ENCODE results near the gene ZNF518A. TPM values are rescaled to one million over a fixed set of nuclear protein-coding genes. Genes with fewer than 3 reads are reported as not detected.

ZNF518A gene, protein sequence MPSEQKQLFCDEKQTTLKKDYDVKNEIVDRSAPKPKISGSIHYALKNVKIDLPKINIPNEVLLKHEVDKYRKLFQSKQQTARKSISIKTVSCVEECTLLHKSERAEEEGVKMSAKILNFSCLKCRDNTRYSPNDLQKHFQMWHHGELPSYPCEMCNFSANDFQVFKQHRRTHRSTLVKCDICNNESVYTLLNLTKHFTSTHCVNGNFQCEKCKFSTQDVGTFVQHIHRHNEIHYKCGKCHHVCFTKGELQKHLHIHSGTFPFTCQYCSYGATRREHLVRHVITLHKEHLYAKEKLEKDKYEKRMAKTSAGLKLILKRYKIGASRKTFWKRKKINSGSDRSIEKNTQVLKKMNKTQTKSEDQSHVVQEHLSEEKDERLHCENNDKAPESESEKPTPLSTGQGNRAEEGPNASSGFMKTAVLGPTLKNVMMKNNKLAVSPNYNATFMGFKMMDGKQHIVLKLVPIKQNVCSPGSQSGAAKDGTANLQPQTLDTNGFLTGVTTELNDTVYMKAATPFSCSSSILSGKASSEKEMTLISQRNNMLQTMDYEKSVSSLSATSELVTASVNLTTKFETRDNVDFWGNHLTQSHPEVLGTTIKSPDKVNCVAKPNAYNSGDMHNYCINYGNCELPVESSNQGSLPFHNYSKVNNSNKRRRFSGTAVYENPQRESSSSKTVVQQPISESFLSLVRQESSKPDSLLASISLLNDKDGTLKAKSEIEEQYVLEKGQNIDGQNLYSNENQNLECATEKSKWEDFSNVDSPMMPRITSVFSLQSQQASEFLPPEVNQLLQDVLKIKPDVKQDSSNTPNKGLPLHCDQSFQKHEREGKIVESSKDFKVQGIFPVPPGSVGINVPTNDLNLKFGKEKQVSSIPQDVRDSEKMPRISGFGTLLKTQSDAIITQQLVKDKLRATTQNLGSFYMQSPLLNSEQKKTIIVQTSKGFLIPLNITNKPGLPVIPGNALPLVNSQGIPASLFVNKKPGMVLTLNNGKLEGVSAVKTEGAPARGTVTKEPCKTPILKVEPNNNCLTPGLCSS (N-terminal part only)
- total RNA-seq, result 12.9 TPM
- long read RNA-seq, partial matches to known transcripts, result 0 of 13 reads
- long read RNA-seq, other reads (novel, unspliced or antisense), result 13 of 13 reads

- DNase-seq (ENCODE audit: low spot score), result peak; percentile 97
These were observed at the start of gene ZNF518A for GRCh38 chr10:96129387-96130325. TSS of gene ZNF518A (plus strand) at chr10:96130297. CDS start at chr10:96156323, 26,026 bp downstream.

GRCh38 chr10:96082153-96082552, 47.9 kb upstream of the ZNF518A start:
- no peak for DNase-seq (ENCODE audit: low spot score)

DNA sequence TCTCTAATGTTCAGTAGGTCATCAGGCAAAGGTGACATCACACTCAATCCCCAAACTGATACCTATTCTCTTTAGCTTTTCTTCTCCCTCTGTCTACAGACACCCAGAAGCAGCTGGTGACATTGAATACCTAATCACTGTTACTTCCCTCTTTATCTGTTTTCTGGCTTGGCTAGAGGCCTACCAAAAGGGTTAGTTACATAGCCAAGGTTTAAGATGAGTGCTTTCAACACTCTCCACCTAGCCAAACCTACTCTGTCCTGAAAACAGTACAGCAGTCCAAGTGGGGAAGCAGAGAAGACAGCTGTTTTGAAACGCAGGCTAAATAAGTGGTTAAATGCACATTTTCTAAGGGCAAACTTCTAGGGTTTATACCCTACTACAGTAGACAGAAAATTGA, 47.3 kb upstream of the ZNF518A start:
- DNase-seq (ENCODE audit: low spot score), result no peak

- no peak for DNase-seq (ENCODE audit: low spot score)
These were observed 41.0 kb upstream of the ZNF518A start for GRCh38 chr10:96089116-96089515.

- DNase-seq (ENCODE audit: low spot score), result peak; percentile 98
These were observed 40.2 kb upstream of the ZNF518A start for GRCh38 chr10:96089670-96090462.

DNA sequence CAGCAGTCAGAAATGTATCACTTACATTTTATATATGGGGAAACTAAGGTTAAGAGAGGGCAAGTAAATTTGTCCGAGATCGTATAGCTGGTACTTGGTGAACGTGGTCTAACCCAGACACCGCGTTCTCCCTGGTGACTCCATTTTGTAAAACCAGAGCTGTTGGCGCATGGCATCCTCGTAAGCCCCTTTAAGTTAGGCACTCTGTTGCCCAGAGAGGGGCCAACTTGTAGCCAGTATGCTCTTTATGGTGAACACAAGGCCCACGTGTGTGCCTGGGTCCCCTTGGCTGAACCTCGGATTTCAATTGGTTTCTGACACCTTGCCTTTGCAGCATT, 39.7 kb upstream of the ZNF518A start:
- no peak for DNase-seq (ENCODE audit: low spot score)

DNA sequence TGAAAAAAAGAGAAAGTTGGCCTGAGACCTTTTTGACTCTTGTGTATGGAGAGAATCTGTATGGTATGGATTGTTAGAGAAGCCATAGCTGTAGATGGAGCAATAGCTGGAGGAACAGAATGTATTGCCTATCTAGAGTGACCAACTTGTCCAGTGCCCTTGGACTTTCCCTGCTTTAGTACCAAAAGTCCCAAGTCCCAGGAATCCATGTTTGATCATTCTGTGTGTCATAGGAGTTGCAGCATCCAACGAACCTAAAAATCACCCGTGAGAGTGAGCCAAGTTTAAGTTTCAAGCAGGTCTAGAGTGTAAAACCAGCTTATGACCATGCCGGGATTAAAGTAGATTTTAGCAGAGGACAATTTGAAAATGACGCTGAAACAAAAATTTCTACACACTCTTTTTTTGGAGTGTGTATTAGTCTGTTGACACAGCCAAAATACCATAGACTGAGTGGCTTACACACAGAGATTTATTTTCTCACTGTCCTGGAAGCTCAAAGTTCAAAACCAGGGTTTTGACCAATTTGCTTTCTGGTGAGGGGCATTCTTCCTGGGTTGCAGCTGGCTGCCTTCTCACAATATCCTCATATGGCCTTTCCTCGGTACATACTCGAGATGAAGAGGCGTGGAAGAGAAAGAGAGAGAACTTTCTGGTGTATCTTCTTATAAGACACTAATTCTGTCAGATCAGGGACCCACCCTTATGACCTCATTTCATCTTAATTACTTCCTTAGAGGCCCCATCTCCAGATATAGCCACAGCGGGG, 36.9 kb upstream of the ZNF518A start:
- no peak for DNase-seq (ENCODE audit: low spot score)

- no peak for DNase-seq (ENCODE audit: low spot score)
These were observed 36.1 kb upstream of the ZNF518A start for GRCh38 chr10:96093948-96094347.

DNA sequence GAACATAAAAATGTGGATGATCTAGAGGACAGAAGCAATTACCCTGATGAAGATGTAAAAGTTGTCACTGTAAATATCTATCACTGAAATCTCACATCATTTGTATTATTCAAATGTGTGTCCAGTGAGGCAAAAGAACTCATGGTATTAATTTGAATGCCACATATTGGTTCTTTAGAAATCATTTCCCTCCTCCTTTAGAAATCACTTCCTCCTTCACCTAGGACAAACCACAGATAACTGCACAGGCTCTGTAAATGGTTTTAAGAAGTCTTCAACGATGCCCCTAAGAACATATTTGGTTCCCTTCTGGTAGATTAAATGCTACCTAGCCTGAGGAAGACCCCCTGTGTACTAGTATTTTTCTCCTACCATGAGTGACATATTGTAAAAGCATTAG, 33.1 kb upstream of the ZNF518A start:
- no peak for DNase-seq (ENCODE audit: low spot score)

DNA sequence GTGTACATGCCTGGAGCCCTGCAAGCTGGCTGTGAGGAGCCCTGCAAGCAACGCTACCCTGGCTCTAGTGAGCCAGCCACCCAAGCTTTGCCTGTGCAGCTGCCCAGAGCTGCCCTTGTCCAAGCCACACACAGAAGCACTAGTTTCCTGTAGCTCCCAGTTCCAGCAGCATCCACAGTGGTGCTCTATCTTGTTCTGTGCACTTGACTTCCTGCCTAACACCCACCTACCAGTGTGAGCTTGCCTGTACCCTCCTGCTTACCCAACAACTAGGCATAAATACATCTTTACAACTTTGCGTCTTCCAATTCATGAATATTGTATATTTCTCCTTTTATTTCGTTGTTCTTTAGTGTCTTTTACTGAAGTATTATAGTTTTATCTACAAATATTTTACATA, 32.2 kb upstream of the ZNF518A start:
- no peak for DNase-seq (ENCODE audit: low spot score)

DNA sequence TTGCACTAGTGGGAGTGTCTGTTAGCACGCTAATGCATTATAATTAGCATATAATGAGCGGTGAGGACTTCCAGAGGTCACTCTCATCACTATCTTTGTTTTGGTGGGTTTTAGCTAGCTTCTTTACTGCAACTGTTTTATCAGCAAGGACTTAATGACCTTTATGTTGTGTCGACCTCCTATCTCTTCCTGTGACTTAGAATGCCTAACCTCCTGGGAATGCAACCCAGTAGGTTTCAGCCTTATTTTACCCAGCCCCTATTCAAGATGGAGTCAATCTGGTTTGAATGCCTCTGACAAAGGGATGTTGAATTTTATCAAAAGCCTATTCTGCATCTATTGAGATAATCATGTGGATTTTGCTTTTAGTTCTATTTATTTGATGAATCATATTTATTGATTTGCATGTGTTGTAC, 22.5 kb upstream of the ZNF518A start:
- no peak for DNase-seq (ENCODE audit: low spot score)

DNA sequence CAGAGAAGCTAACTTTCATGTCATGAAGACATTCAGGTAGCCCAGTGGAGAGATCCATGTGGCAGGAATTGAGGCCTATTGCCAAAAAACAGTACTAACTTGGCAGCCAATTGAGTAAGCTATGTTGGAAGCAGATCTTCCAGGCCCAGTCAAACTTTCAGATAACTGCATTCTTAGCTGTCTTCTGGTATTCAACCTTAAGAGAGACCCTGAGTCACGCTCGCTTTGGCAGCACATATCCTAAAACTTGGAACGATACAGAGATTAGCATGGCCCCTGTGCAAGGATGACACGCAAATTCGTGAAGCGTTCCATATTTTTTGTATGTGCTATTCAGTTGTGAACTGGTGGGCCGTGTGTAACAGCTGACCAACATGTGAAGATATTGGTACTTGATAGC, 17.6 kb upstream of the ZNF518A start:
- no peak for DNase-seq (ENCODE audit: low spot score)

- DNase-seq (ENCODE audit: low spot score), result no peak
These were observed 11.3 kb upstream of the ZNF518A start for GRCh38 chr10:96118604-96119450.

DNA sequence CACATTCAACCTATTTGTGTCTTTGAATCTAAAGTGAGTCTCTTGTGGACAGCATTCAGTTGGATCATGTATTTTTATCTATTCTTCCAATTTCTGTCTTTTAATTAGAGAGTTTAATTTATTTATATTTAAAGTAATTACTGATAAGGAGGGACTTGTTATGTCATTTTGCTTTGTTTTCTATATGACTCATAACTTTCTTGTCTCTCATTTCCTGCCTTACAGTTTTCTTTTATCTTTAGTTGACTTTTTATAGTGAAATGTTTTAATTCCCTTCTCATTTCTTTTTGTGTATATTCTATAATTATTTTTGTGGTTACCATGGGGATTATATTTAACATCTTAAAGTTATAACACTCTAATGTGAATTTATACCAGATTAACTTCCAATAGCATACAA, 7.3 kb upstream of the ZNF518A start:
- no peak for DNase-seq (ENCODE audit: low spot score)

GRCh38 chr10:96124230-96125141, 5.6 kb upstream of the ZNF518A start:
- DNase-seq (ENCODE audit: low spot score), result no peak

GRCh38 chr10:96125142-96125515, 5.0 kb upstream of the ZNF518A start:
- DNase-seq (ENCODE audit: low spot score), result no peak

DNA sequence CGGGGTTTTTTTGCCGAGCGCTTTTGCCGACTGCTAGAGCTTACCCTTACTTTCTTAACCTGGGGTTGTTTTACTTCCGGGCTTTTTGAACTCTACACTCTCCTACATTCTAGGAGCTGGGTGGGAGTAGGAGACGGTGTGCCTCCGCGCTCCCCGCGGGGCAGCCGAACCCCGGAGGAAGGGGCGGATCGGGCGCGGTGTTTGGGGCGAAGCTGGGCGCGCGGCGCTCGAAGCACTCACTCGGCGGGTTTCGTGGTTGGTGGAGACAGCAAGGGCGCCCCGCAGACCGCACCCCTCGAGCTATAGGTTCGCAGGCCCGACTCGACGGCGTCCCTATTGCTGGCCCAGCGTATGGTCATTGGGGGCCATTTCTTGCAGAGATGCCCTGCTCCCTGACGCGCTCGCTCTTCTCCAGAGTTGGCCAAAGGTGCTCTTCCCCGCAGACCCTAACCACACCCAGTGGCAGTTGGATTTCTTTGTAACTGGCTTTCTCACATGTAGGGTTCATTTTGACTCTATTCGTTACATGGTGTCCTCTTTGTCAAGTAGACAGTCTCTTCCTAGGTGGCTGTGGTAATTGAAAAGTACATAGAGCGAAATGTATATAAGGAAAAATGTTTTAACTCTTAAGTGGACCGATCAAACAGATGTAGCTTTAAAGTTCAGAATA, 364 bp downstream of the ZNF518A start:
- DNase-seq (ENCODE audit: low spot score), result peak; percentile 91

All from mesenteric fat pad (tissue), 1 donor.